ENCODE measurements around the gene SLC12A6. TPM values are rescaled to one million over a fixed set of nuclear protein-coding genes. Genes with fewer than 3 reads are reported as not detected.

SLC12A6 gene
- total and polyA plus RNA-seq, 2 of the 13 experiments (the other 11 are each of a cell fraction or from before 2014, with no cell fraction given) = 15.2 to 30.1 TPM

DNA sequence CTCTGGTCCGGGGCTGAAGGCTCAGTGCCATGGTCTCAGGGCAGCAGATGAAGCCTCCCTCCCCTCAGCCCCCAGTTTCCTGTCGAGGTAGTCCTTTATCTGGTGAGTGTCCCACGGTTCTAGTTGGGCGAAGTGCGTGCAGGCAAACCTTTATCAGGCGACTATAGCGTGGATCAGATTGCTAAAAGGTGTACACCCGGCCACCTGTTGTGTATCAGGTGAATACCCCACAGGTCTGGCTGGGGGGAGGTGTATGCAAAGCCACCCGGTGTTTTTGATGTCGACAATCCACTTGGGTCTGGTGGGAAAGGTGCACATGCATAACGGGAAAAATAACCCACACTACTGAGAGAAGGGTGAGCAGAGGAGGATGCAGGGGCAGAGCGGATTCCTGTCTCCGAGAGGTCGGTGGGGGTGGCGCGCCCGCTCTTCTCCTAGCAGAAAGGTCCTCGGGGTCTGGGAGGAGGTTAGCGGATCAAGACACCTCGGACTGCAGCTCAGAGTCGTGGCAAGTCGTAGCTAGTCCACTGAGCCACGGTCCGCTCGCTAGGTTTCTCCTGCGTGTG is 507 bp downstream of the SLC12A6 start (continued):
- TF ChIP-seq, protein P1, sequence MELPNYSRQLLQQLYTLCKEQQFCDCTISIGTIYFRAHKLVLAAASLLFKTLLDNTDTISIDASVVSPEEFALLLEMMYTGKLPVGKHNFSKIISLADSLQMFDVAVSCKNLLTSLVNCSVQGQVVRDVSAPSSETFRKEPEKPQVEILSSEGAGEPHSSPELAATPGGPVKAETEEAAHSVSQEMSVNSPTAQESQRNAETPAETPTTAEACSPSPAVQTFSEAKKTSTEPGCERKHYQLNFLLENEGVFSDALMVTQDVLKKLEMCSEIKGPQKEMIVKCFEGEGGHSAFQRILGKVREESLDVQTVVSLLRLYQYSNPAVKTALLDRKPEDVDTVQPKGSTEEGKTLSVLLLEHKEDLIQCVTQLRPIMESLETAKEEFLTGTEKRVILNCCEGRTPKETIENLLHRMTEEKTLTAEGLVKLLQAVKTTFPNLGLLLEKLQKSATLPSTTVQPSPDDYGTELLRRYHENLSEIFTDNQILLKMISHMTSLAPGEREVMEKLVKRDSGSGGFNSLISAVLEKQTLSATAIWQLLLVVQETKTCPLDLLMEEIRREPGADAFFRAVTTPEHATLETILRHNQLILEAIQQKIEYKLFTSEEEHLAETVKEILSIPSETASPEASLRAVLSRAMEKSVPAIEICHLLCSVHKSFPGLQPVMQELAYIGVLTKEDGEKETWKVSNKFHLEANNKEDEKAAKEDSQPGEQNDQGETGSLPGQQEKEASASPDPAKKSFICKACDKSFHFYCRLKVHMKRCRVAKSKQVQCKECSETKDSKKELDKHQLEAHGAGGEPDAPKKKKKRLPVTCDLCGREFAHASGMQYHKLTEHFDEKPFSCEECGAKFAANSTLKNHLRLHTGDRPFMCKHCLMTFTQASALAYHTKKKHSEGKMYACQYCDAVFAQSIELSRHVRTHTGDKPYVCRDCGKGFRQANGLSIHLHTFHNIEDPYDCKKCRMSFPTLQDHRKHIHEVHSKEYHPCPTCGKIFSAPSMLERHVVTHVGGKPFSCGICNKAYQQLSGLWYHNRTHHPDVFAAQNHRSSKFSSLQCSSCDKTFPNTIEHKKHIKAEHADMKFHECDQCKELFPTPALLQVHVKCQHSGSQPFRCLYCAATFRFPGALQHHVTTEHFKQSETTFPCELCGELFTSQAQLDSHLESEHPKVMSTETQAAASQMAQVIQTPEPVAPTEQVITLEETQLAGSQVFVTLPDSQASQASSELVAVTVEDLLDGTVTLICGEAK (IDR thresholded peaks at IDR 0.05) = no peak
- TF ChIP-seq, protein P1 (CRISPR knock-in tag; IDR thresholded peaks at IDR 0.05) = 0 out of 2 replicates have a peak, but pooled peaks have one; percentile 8
- 0 out of 2 replicates have a peak, but pooled peaks have one; percentile 9 for TF ChIP-seq ZNF430 (CRISPR knock-in tag; IDR thresholded peaks at IDR 0.05)
- TF ChIP-seq, protein P2, sequence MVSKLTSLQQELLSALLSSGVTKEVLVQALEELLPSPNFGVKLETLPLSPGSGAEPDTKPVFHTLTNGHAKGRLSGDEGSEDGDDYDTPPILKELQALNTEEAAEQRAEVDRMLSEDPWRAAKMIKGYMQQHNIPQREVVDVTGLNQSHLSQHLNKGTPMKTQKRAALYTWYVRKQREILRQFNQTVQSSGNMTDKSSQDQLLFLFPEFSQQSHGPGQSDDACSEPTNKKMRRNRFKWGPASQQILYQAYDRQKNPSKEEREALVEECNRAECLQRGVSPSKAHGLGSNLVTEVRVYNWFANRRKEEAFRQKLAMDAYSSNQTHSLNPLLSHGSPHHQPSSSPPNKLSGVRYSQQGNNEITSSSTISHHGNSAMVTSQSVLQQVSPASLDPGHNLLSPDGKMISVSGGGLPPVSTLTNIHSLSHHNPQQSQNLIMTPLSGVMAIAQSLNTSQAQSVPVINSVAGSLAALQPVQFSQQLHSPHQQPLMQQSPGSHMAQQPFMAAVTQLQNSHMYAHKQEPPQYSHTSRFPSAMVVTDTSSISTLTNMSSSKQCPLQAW (CRISPR knock-in tag; IDR thresholded peaks at IDR 0.05) = 0 out of 2 replicates have a peak, but pooled peaks have one; percentile 13
- TF ChIP-seq, protein P3, sequence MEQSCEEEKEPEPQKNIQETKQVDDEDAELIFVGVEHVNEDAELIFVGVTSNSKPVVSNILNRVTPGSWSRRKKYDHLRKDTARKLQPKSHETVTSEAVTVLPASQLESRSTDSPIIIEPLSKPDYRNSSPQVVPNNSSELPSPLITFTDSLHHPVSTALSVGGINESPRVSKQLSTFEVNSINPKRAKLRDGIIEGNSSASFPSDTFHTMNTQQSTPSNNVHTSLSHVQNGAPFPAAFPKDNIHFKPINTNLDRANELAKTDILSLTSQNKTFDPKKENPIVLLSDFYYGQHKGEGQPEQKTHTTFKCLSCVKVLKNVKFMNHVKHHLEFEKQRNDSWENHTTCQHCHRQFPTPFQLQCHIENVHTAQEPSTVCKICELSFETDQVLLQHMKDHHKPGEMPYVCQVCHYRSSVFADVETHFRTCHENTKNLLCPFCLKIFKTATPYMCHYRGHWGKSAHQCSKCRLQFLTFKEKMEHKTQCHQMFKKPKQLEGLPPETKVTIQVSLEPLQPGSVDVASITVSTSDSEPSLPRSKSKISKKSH (CRISPR knock-in tag; IDR thresholded peaks at IDR 0.05; ENCODE audit: borderline replicate concordance) = peak; percentile 65; the same call in 1 of the 2 replicates

All from HepG2 (cell line).